ENCODE measurements around the gene AMN. TPM values are rescaled to one million over a fixed set of nuclear protein-coding genes. Genes with fewer than 3 reads are reported as not detected.

The AMN gene
- total RNA-seq, 1 donor from 2014 or later: 11.8 TPM

DNA sequence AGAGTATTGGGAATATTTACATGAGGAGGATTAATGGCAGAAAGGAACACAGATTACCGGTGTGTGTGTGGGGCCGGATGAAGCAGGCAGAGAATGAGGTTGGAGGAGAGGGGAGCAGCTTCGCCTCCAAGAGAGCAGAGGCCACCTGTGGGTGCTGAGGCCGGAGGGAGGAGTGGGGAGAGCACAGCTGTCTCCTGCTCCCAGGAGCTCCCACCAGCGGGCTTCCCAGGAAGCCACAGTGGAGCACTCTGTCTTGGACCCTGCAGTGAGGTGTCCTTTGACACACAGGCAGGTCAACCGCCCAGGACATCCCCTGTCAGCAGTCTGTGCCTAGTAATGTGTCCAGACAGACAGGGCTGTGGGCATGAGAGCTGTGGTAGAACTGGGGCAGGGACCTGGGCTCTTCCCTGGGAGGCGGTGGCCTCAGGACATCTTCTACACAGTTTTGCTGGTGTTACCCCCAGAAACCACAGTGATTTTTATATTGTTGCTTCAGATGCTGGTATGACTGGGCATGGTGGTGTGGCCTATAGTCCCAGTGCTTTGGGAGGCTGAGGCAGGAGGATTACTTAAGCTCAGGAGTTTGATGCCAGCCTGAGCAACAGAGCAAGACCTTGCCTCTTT, 18.5 kb upstream of the AMN start:
- Histone ChIP-seq H3K4me3 (no peak overlapping the region), H3K27ac (no peak overlapping the region), H3K36me3 (peaks cover 0 to 40% of the 10 kb centered on the region in 2 donors), H3K4me1 (no peaks in the 10 kb centered on the region), H3K27me3 (no peaks in the 10 kb centered on the region), H3K9me3 (no peaks in the 10 kb centered on the region)
- intact Hi-C loops (cut with DNase I): no loop called here
- no peak for DNase-seq (ENCODE audit: extremely low spot score in 2 of 2)
- no peak for TF ChIP-seq POLR2A (IDR thresholded peaks at IDR 0.05)

DNA sequence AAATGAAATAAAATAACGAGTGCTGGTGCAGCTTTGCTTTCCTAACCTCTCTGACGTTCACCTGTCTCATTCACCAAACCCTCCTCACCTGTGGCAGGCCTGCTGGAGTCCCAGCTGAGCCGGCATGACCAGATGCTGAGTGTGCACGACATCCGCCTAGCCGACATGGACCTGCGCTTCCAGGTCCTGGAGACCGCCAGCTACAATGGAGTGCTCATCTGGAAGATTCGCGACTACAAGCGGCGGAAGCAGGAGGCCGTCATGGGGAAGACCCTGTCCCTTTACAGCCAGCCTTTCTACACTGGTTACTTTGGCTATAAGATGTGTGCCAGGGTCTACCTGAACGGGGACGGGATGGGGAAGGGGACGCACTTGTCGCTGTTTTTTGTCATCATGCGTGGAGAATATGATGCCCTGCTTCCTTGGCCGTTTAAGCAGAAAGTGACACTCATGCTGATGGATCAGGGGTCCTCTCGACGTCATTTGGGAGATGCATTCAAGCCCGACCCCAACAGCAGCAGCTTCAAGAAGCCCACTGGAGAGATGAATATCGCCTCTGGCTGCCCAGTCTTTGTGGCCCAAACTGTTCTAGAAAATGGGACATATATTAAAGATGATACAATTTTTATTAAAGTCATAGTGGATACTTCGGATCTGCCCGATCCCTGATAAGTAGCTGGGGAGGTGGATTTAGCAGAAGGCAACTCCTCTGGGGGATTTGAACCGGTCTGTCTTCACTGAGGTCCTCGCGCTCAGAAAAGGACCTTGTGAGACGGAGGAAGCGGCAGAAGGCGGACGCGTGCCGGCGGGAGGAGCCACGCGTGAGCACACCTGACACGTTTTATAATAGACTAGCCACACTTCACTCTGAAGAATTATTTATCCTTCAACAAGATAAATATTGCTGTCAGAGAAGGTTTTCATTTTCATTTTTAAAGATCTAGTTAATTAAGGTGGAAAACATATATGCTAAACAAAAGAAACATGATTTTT, 17.1 kb upstream of the AMN start:
- no peak for TF ChIP-seq POLR2A (IDR thresholded peaks at IDR 0.05)
- TF ChIP-seq POLR2AphosphoS5 (IDR thresholded peaks at IDR 0.05; ENCODE audit: insufficient read depth in 1 of 2, low read depth in 1 of 2): no peak
- TF ChIP-seq, protein P1, sequence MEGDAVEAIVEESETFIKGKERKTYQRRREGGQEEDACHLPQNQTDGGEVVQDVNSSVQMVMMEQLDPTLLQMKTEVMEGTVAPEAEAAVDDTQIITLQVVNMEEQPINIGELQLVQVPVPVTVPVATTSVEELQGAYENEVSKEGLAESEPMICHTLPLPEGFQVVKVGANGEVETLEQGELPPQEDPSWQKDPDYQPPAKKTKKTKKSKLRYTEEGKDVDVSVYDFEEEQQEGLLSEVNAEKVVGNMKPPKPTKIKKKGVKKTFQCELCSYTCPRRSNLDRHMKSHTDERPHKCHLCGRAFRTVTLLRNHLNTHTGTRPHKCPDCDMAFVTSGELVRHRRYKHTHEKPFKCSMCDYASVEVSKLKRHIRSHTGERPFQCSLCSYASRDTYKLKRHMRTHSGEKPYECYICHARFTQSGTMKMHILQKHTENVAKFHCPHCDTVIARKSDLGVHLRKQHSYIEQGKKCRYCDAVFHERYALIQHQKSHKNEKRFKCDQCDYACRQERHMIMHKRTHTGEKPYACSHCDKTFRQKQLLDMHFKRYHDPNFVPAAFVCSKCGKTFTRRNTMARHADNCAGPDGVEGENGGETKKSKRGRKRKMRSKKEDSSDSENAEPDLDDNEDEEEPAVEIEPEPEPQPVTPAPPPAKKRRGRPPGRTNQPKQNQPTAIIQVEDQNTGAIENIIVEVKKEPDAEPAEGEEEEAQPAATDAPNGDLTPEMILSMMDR (IDR thresholded peaks at IDR 0.05): no peak
- Histone ChIP-seq H3K27ac (no peak overlapping the region), H3K27me3 (no peaks in the 10 kb centered on the region), H3K4me3 (no peak overlapping the region), H3K36me3 (peaks cover 0 to 40% of the 10 kb centered on the region in 2 donors), H3K9me3 (no peaks in the 10 kb centered on the region), H3K4me1 (no peaks in the 10 kb centered on the region)
- DNase-seq (ENCODE audit: extremely low spot score in 2 of 2): no peak
- intact Hi-C loops (cut with DNase I): no loop called here

DNA sequence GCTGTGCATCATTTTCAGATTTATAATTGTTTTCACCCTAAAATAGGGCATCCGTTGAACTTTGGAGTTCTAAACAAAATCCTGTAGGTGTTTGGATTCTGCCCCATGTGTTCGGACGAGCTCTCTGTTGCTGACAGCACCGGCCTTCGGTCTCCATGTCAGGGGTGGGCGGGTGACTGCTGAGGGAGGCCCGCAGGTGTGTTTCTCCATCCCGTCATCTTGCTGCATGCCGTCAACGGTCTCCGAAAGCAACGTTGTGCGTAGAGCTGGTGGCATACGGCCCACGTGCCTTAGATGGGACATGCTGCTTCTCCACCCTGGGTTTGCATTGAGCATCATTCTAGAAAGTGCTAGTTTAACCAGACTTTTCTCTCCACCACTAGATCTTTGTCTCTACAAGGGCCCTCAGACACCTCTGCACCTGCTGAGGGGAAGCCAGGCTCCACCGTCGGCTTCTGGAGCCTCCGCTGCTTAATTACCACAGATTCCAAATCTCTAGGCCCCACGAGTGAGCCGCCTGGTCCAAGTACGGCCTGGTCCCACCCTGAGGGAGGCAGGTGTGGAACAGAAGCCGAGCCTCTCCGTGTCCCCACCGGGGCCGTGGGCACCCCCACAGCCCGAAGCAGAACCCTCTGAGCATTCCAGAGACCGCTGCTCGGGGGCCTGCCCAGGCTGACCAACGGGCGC, 15.7 kb upstream of the AMN start:
- H3K27me3 ChIP-seq: no peaks in the 10 kb centered on the region
- H3K4me3 ChIP-seq: no peak overlapping the region
- H3K4me1 ChIP-seq: no peaks in the 10 kb centered on the region
- peaks cover 0 to 40% of the 10 kb centered on the region in 2 donors for H3K36me3 ChIP-seq
- DNase-seq (ENCODE audit: extremely low spot score in 2 of 2): no peak
- intact Hi-C loops (cut with DNase I): no loop called here
- no peak for TF ChIP-seq POLR2AphosphoS5 (IDR thresholded peaks at IDR 0.05; ENCODE audit: insufficient read depth in 1 of 2, low read depth in 1 of 2)
- TF ChIP-seq POLR2A (IDR thresholded peaks at IDR 0.05): no peak
- TF ChIP-seq, protein P1 (IDR thresholded peaks at IDR 0.05): no peak
- no peak overlapping the region for H3K27ac ChIP-seq
- H3K9me3 ChIP-seq: no peaks in the 10 kb centered on the region

DNA sequence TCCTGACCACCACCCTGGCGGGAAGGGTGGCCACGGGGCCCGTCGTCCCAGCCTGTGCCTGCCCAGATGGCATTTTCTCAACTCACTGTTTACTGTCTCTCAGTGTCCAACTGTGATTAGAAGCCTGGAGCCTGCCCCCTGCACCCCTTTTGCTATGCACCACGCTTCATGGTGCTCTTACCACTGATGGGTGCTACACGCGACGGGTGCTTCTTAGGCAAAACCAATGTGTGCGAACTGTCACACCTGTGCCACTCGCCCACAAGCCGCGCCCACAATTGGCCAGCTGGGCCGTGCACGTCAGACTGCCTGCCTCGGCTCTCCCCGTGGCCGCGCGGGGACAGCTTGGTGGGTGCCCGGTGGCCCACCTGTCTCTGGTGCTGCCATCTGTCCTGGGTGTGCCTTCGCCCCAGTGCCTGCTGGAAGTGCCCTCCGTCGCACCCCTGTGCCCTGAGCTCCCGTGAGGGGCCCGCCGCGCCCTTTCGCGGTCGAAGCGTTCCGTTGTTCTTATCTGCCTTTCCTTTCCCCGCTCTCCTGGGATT, 15.1 kb upstream of the AMN start:
- H3K4me1 ChIP-seq: no peaks in the 10 kb centered on the region
- H3K27me3 ChIP-seq: no peaks in the 10 kb centered on the region
- peaks cover 0 to 40% of the 10 kb centered on the region in 2 donors for H3K36me3 ChIP-seq
- no peak overlapping the region for H3K4me3 ChIP-seq
- intact Hi-C loops (cut with DNase I): no loop called here
- no peaks in the 10 kb centered on the region for H3K9me3 ChIP-seq
- no peak overlapping the region for H3K27ac ChIP-seq
- no peak for DNase-seq (ENCODE audit: extremely low spot score in 2 of 2)
- TF ChIP-seq POLR2AphosphoS5 (IDR thresholded peaks at IDR 0.05; ENCODE audit: insufficient read depth in 1 of 2, low read depth in 1 of 2) (no peak), POLR2A (IDR thresholded peaks at IDR 0.05) (no peak)
- TF ChIP-seq, protein P1 (IDR thresholded peaks at IDR 0.05): no peak
